ENCODE results near the gene RUFY4. TPM values are rescaled to one million over a fixed set of nuclear protein-coding genes. Genes with fewer than 3 reads are reported as not detected.

Gene RUFY4
- total RNA-seq, 2 experiments from 2014 or later = not detected

DNA sequence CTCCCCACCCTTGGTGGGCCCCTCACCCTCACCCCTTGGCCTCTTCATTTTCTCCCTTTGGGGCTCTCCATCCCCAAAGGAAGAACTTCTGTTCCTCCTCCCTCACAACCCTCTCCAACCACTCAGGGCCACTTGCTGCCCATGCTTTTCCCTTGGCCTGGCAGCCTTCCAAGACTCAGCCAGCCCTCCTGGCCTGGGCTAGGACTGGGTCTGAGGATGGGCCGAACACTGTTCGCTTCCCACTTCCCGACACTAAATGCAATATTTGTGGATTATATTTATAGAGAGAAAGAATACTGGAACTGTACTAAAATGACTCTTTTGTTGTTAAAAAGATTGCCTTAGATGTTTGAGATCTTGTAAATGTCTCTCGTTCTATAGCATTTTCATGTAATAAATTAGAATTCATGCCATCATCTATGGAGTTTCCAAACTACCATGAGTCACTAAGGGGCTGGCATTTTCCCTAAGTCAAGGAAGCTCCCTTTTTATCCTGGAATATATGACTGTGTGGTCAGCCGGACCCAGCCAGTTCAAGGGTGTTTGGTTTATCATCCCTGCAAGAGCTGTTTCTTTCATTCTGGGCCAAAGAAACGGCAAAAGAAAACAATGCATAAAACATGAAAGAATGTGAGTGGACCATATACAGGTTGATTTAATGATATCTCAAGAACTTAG lies 60.5 kb downstream of the RUFY4 start:
- POLR2A ChIA-PET = interaction anchor here (0.7 kb wide), 1 partner anchor 124 kb away, joined by 3 read pairs; no protein-coding TSS in a partner anchor

DNA sequence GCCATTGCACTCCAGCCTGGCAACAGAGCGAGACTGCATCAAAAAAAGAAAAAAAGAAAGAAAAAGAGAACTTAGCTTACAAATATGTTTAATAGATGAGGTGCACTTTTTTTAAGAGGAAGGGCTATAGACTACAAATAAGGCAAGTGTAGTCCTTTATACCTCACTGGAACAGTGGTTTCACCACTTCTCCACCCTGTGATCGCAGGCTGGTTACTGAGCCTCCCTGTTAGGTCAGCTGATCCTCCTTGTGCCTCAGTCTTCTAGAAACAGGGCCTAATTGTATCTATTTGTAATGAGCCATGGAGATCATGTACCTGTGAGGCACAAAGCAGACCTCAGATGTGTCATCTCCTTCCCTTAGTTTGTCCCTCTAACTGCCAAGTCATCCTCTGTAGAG lies 61.3 kb downstream of the RUFY4 start:
- ChIA-PET POLR2A (interaction anchor here (0.6 kb wide), 1 partner anchor 301 kb away, joined by 5 read pairs; no protein-coding TSS in a partner anchor), CTCF (ENCODE audit: unreplicated experiment) (no interaction called here)
- intact Hi-C loops (cut with micrococcal nuclease; ENCODE audit: unreplicated experiment) = no loop called here
- no peaks in the 10 kb centered on the region for H3K9me3 ChIP-seq (ENCODE audit: low read length)
- no peak for DNase-seq (ENCODE audit: low spot score)
- no TSS peak for BruUV-seq (replicated peaks)
- H3K36me3 ChIP-seq (ENCODE audit: insufficient read depth, low read length) = no peaks in the 10 kb centered on the region
- no peak overlapping the region for H2AFZ ChIP-seq (ENCODE audit: low read length)
- H4K20me1 ChIP-seq (ENCODE audit: insufficient read depth, low read length) = no peaks in the 10 kb centered on the region
- H3K4me2 ChIP-seq (ENCODE audit: low read length) = no peak overlapping the region
- H3K4me3 ChIP-seq (ENCODE audit: low read depth, low read length, poor library complexity, severe bottlenecking) = no peak overlapping the region
- H3K27ac ChIP-seq (ENCODE audit: low read depth, low read length, poor library complexity, severe bottlenecking) = no peak overlapping the region
- no peak for TF ChIP-seq EZH2phosphoT487 (IDR thresholded peaks at IDR 0.05; ENCODE audit: borderline replicate concordance, low read depth, low read length)
- TF ChIP-seq, protein P1, sequence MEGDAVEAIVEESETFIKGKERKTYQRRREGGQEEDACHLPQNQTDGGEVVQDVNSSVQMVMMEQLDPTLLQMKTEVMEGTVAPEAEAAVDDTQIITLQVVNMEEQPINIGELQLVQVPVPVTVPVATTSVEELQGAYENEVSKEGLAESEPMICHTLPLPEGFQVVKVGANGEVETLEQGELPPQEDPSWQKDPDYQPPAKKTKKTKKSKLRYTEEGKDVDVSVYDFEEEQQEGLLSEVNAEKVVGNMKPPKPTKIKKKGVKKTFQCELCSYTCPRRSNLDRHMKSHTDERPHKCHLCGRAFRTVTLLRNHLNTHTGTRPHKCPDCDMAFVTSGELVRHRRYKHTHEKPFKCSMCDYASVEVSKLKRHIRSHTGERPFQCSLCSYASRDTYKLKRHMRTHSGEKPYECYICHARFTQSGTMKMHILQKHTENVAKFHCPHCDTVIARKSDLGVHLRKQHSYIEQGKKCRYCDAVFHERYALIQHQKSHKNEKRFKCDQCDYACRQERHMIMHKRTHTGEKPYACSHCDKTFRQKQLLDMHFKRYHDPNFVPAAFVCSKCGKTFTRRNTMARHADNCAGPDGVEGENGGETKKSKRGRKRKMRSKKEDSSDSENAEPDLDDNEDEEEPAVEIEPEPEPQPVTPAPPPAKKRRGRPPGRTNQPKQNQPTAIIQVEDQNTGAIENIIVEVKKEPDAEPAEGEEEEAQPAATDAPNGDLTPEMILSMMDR (conservative IDR thresholded peaks at IDR 0.05; ENCODE audit: low read length) = no peak
- no peaks in the 10 kb centered on the region for H3K79me2 ChIP-seq (ENCODE audit: insufficient read depth, low read depth, low read length)
- no peaks in the 10 kb centered on the region for H3K4me1 ChIP-seq (ENCODE audit: insufficient read depth, low read length, poor library complexity, severe bottlenecking)
- no peaks in the 10 kb centered on the region for H3K9me2 ChIP-seq (ENCODE audit: insufficient read depth, low read length)

More for the DNA sequence above, 60.5 kb downstream of the RUFY4 start:
- Histone ChIP-seq H3K9me2 (ENCODE audit: insufficient read depth, low read length) (no peaks in the 10 kb centered on the region), H3K9me3 (ENCODE audit: low read length) (no peaks in the 10 kb centered on the region), H3K4me3 (ENCODE audit: low read depth, low read length, poor library complexity, severe bottlenecking) (no peak overlapping the region), H3K36me3 (ENCODE audit: insufficient read depth, low read length) (no peaks in the 10 kb centered on the region), H3K79me2 (ENCODE audit: insufficient read depth, low read depth, low read length) (no peaks in the 10 kb centered on the region), H2AFZ (ENCODE audit: low read length) (no peak overlapping the region), H4K20me1 (ENCODE audit: insufficient read depth, low read length) (no peaks in the 10 kb centered on the region), H3K27ac (ENCODE audit: low read depth, low read length, poor library complexity, severe bottlenecking) (no peak overlapping the region), H3K4me1 (ENCODE audit: insufficient read depth, low read length, poor library complexity, severe bottlenecking) (no peaks in the 10 kb centered on the region), H3K4me2 (ENCODE audit: low read length) (no peak overlapping the region)
- intact Hi-C loops (cut with micrococcal nuclease; ENCODE audit: unreplicated experiment) = no loop called here
- TF ChIP-seq, protein P1 (conservative IDR thresholded peaks at IDR 0.05; ENCODE audit: low read length) = no peak
- no peak for TF ChIP-seq EZH2phosphoT487 (IDR thresholded peaks at IDR 0.05; ENCODE audit: borderline replicate concordance, low read depth, low read length)
- DNase-seq (ENCODE audit: low spot score) = no peak
- CTCF ChIA-PET (ENCODE audit: unreplicated experiment) = no interaction called here
- BruUV-seq (replicated peaks) = no TSS peak

DNA sequence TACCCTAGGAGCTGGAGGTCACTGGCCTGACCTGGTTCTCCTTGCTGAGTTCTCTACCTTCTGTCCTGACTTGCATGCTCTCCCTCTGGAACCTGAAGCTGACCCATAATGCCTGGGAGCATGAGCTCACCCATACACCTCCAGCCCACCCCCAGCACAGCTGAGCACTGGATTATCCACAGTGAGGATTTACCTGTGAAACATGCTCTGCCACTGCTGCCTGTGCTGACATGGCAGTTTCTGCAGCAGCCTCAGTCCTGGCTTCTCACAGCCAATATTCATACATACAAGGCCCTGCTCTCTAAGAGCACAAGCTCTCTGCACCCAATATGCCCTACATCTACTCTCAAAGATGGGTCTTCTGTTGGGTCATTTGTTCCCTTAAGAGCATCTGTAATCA lies 61.8 kb downstream of the RUFY4 start:
- Histone ChIP-seq H3K4me2 (ENCODE audit: low read length) (no peak overlapping the region), H3K4me1 (ENCODE audit: insufficient read depth, low read length, poor library complexity, severe bottlenecking) (no peaks in the 10 kb centered on the region), H2AFZ (ENCODE audit: low read length) (no peak overlapping the region), H4K20me1 (ENCODE audit: insufficient read depth, low read length) (no peaks in the 10 kb centered on the region), H3K79me2 (ENCODE audit: insufficient read depth, low read depth, low read length) (no peaks in the 10 kb centered on the region), H3K9me3 (ENCODE audit: low read length) (no peaks in the 10 kb centered on the region), H3K4me3 (ENCODE audit: low read depth, low read length, poor library complexity, severe bottlenecking) (no peak overlapping the region), H3K9me2 (ENCODE audit: insufficient read depth, low read length) (no peaks in the 10 kb centered on the region), H3K36me3 (ENCODE audit: insufficient read depth, low read length) (no peaks in the 10 kb centered on the region), H3K27ac (ENCODE audit: low read depth, low read length, poor library complexity, severe bottlenecking) (no peak overlapping the region)
- intact Hi-C loops (cut with micrococcal nuclease; ENCODE audit: unreplicated experiment) = no loop called here
- POLR2A ChIA-PET = interaction anchor here (0.6 to 1.3 kb wide), 2 partner anchors 15 to 300 kb away, joined by 3 to 5 read pairs; no protein-coding TSS in a partner anchor
- CTCF ChIA-PET (ENCODE audit: unreplicated experiment) = no interaction called here
- TF ChIP-seq, protein P1 (conservative IDR thresholded peaks at IDR 0.05; ENCODE audit: low read length) = no peak
- no peak for TF ChIP-seq EZH2phosphoT487 (IDR thresholded peaks at IDR 0.05; ENCODE audit: borderline replicate concordance, low read depth, low read length)
- no TSS peak for BruUV-seq (replicated peaks)
- DNase-seq (ENCODE audit: low spot score) = no peak

Measured in OCI-LY7 (cell line).